Measurements from ENCODE around the gene APLF. TPM values are rescaled to one million over a fixed set of nuclear protein-coding genes. Genes with fewer than 3 reads are reported as not detected.

APLF gene
- total RNA-seq, 1 donor from 2014 or later: 11.6 TPM

GRCh38 chr2:68472796-68473414 is 5.5 kb downstream of the APLF start:
- Mint-ChIP-seq H3K27ac (no peak overlapping the region), H3K4me1 (ENCODE audit: low read depth) (peaks cover 16% of the 10 kb centered on the region), H3K36me3 (ENCODE audit: insufficient read depth) (no peaks in the 10 kb centered on the region), H3K9me3 (ENCODE audit: low read depth) (no peaks in the 10 kb centered on the region), H3K4me3 (ENCODE audit: low read depth) (no peak overlapping the region), H3K27me3 (no peaks in the 10 kb centered on the region)
- no peak for TF ChIP-seq CTCF (IDR thresholded peaks at IDR 0.05; ENCODE audit: unreplicated experiment)
- no peak for DNase-seq (ENCODE audit: low spot score, unreplicated experiment)

GRCh38 chr2:68475110-68475509 is 7.7 kb downstream of the APLF start:
- DNase-seq (ENCODE audit: low spot score, unreplicated experiment): no peak
- Mint-ChIP-seq H3K9me3 (ENCODE audit: low read depth) (peaks cover 7% of the 10 kb centered on the region), H3K4me3 (ENCODE audit: low read depth) (no peak overlapping the region), H3K36me3 (ENCODE audit: insufficient read depth) (peaks cover 5% of the 10 kb centered on the region), H3K4me1 (ENCODE audit: low read depth) (peaks cover 13% of the 10 kb centered on the region), H3K27ac (no peak overlapping the region), H3K27me3 (no peaks in the 10 kb centered on the region)
- no peak for TF ChIP-seq CTCF (IDR thresholded peaks at IDR 0.05; ENCODE audit: unreplicated experiment)

GRCh38 chr2:68475576-68475975 is 8.2 kb downstream of the APLF start:
- Mint-ChIP-seq H3K4me3 (ENCODE audit: low read depth) (no peak overlapping the region), H3K27me3 (no peaks in the 10 kb centered on the region), H3K9me3 (ENCODE audit: low read depth) (peaks cover 7% of the 10 kb centered on the region), H3K27ac (no peak overlapping the region), H3K36me3 (ENCODE audit: insufficient read depth) (peaks cover 5% of the 10 kb centered on the region), H3K4me1 (ENCODE audit: low read depth) (peaks cover 12% of the 10 kb centered on the region)
- TF ChIP-seq CTCF (IDR thresholded peaks at IDR 0.05; ENCODE audit: unreplicated experiment): no peak
- no peak for DNase-seq (ENCODE audit: low spot score, unreplicated experiment)

- TF ChIP-seq CTCF (IDR thresholded peaks at IDR 0.05; ENCODE audit: unreplicated experiment): no peak
- Mint-ChIP-seq H3K9me3 (ENCODE audit: low read depth) (peaks cover 7% of the 10 kb centered on the region), H3K4me3 (ENCODE audit: low read depth) (no peak overlapping the region), H3K27ac (no peak overlapping the region), H3K27me3 (no peaks in the 10 kb centered on the region), H3K4me1 (ENCODE audit: low read depth) (peaks cover 12% of the 10 kb centered on the region), H3K36me3 (ENCODE audit: insufficient read depth) (peaks cover 5% of the 10 kb centered on the region)
- DNase-seq (ENCODE audit: low spot score, unreplicated experiment): no peak
Measured at GRCh38 chr2:68476454-68476853, 9.1 kb downstream of the APLF start.

- Mint-ChIP-seq H3K9me3 (ENCODE audit: low read depth) (peaks cover 7% of the 10 kb centered on the region), H3K27ac (no peak overlapping the region), H3K27me3 (no peaks in the 10 kb centered on the region), H3K4me1 (ENCODE audit: low read depth) (peaks cover 7% of the 10 kb centered on the region), H3K4me3 (ENCODE audit: low read depth) (no peak overlapping the region), H3K36me3 (ENCODE audit: insufficient read depth) (peaks cover 5% of the 10 kb centered on the region)
- DNase-seq (ENCODE audit: low spot score, unreplicated experiment): no peak
- no peak for TF ChIP-seq CTCF (IDR thresholded peaks at IDR 0.05; ENCODE audit: unreplicated experiment)
Measured at GRCh38 chr2:68478688-68479087, 11.3 kb downstream of the APLF start.
